Measurements from ENCODE around the gene ZNF468. TPM values are rescaled to one million over a fixed set of nuclear protein-coding genes. Genes with fewer than 3 reads are reported as not detected.
"Not testable (repeated sequence)": the region's sequence is repeated elsewhere in the genome, so short reads cannot be mapped to it uniquely, and the experiment has no call there.

Gene ZNF468
- total RNA-seq, 1 experiment from 2014 or later = 21.5 TPM

DNA sequence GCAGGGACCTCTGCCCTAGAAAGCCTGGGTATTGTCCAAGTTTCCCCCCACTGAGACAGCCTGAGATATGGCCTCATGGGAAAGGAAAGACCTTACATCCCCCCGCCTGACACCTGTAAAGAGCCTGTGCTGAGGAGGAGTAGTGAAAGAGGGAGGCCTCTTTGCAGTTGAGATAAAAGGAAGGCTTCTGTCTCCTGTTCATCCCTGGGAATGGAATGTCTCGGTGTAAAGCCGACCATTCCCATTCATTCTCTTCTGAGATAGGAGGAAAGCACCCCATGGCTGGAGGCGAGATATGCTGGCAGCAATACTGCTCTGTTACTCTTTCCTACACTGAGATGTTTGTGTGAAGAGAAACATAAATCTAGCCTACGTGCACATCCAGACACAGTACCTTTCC, 10.1 kb downstream of the ZNF468 start:
- CTCF ChIA-PET = not testable (repeated sequence)

GRCh38 chr19:52840825-52841465, 16.5 kb downstream of the ZNF468 start:
- H3K4me2 ChIP-seq (ENCODE audit: low read length); CTCF ChIA-PET; H2AFZ ChIP-seq (ENCODE audit: low read length); H3K79me2 ChIP-seq (ENCODE audit: low read length); POLR2A ChIA-PET (ENCODE audit: unreplicated experiment); H3F3A ChIP-seq (ENCODE audit: low read length, unreplicated experiment); H3K27ac ChIP-seq (ENCODE audit: low read length); H4K20me1 ChIP-seq (ENCODE audit: low read length); BruUV-seq (replicated peaks); intact Hi-C loops (cut with micrococcal nuclease); DNase-seq; H3K4me1 ChIP-seq (ENCODE audit: insufficient read depth, low read length); H3K4me3 ChIP-seq (ENCODE audit: low read length); ATAC-seq; H3K9me2 ChIP-seq (replicated peaks; ENCODE audit: low read length); H3K27me3 ChIP-seq (ENCODE audit: low read length); H3K9ac ChIP-seq (ENCODE audit: low read length): not testable (repeated sequence)
- H3K9me3 ChIP-seq (ENCODE audit: low read length) = peaks cover 78% of the 10 kb centered on the region
- H3K36me3 ChIP-seq (ENCODE audit: low read depth, low read length) = peaks cover 91% of the 10 kb centered on the region

More for the DNA sequence above, 10.1 kb downstream of the ZNF468 start:
- ATAC-seq; H3K27me3 ChIP-seq (ENCODE audit: low read length); H3K9me2 ChIP-seq (replicated peaks; ENCODE audit: low read length); DNase-seq; H3K4me2 ChIP-seq (ENCODE audit: low read length); intact Hi-C loops (cut with micrococcal nuclease); H2AFZ ChIP-seq (ENCODE audit: low read length); H4K20me1 ChIP-seq (ENCODE audit: low read length); H3K9ac ChIP-seq (ENCODE audit: low read length); H3K27ac ChIP-seq (ENCODE audit: low read length); H3F3A ChIP-seq (ENCODE audit: low read length, unreplicated experiment); H3K4me1 ChIP-seq (ENCODE audit: insufficient read depth, low read length); POLR2A ChIA-PET (ENCODE audit: unreplicated experiment); H3K4me3 ChIP-seq (ENCODE audit: low read length); H3K79me2 ChIP-seq (ENCODE audit: low read length); BruUV-seq (replicated peaks): not testable (repeated sequence)
- peaks cover 34% of the 10 kb centered on the region for H3K9me3 ChIP-seq (ENCODE audit: low read length)
- peaks cover 92% of the 10 kb centered on the region for H3K36me3 ChIP-seq (ENCODE audit: low read depth, low read length)

DNA sequence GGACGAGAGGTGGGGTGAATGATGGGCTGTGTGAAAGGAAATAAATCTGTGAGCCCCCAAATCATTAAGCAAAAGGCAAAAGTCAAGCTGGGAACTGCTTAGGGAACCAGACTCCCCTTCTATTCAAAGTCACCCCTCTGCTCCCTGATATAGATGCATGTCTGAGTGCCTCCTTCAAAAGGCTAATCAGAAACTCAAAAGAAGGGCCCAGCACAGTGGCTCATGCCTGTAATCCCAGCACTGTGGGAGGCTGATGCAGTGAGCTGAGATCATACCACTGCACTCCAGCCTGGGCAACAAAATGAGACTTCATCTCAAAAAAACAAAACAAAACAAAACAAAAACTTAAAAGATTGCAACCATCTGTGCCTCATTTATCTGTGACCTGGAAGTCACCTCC, 23.1 kb downstream of the ZNF468 start:
- H3K4me2 ChIP-seq (ENCODE audit: low read length); H2AFZ ChIP-seq (ENCODE audit: low read length); BruUV-seq (replicated peaks); H3K79me2 ChIP-seq (ENCODE audit: low read length); H3K4me1 ChIP-seq (ENCODE audit: insufficient read depth, low read length); intact Hi-C loops (cut with micrococcal nuclease); POLR2A ChIA-PET (ENCODE audit: unreplicated experiment); H3K4me3 ChIP-seq (ENCODE audit: low read length); H3K27ac ChIP-seq (ENCODE audit: low read length); DNase-seq; H3K9me2 ChIP-seq (replicated peaks; ENCODE audit: low read length); H3K9ac ChIP-seq (ENCODE audit: low read length); ATAC-seq; CTCF ChIA-PET; H3K27me3 ChIP-seq (ENCODE audit: low read length); H4K20me1 ChIP-seq (ENCODE audit: low read length); H3F3A ChIP-seq (ENCODE audit: low read length, unreplicated experiment): not testable (repeated sequence)
- peaks cover 31% of the 10 kb centered on the region for H3K9me3 ChIP-seq (ENCODE audit: low read length)
- peaks cover 29% of the 10 kb centered on the region for H3K36me3 ChIP-seq (ENCODE audit: low read depth, low read length)

- H2AFZ ChIP-seq (ENCODE audit: low read length); intact Hi-C loops (cut with micrococcal nuclease); POLR2A ChIA-PET (ENCODE audit: unreplicated experiment); H3K79me2 ChIP-seq (ENCODE audit: low read length); H3K9me2 ChIP-seq (replicated peaks; ENCODE audit: low read length); H3K4me2 ChIP-seq (ENCODE audit: low read length); H4K20me1 ChIP-seq (ENCODE audit: low read length); H3K4me1 ChIP-seq (ENCODE audit: insufficient read depth, low read length); ATAC-seq; H3K27me3 ChIP-seq (ENCODE audit: low read length); H3F3A ChIP-seq (ENCODE audit: low read length, unreplicated experiment); H3K4me3 ChIP-seq (ENCODE audit: low read length); DNase-seq; H3K9ac ChIP-seq (ENCODE audit: low read length); BruUV-seq (replicated peaks); H3K27ac ChIP-seq (ENCODE audit: low read length); CTCF ChIA-PET: not testable (repeated sequence)
- Histone ChIP-seq H3K36me3 (ENCODE audit: low read depth, low read length) (peaks cover 22% of the 10 kb centered on the region; the same call in 1 of the 2 replicates), H3K9me3 (ENCODE audit: low read length) (peaks cover 27% of the 10 kb centered on the region)
Measured at GRCh38 chr19:52833541-52833940, 23.9 kb downstream of the ZNF468 start.

DNA sequence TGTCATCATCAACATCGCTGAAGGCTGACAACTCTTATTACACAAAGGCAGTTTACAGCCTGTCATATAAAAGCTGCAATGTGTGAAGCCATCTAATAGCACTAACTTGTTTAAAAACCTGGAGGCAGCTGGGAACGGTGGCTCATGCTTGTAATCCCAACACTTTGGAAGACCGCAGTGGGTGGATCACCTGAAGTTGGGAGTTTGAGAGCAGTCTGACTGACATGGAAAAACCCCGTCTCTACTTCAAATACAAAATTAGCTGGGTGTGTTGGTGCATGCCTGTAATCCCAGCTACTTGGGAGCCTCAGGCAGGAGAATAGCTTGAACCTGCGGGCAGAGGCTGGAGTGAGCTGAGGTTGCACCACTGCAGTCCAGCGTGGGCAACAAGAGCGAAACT, 27.6 kb downstream of the ZNF468 start:
- H3K79me2 ChIP-seq (ENCODE audit: low read length); H2AFZ ChIP-seq (ENCODE audit: low read length); H3F3A ChIP-seq (ENCODE audit: low read length, unreplicated experiment); H3K4me1 ChIP-seq (ENCODE audit: insufficient read depth, low read length); ATAC-seq; H3K4me3 ChIP-seq (ENCODE audit: low read length); BruUV-seq (replicated peaks); H3K27me3 ChIP-seq (ENCODE audit: low read length); intact Hi-C loops (cut with micrococcal nuclease); H3K9ac ChIP-seq (ENCODE audit: low read length); H3K4me2 ChIP-seq (ENCODE audit: low read length); H3K9me2 ChIP-seq (replicated peaks; ENCODE audit: low read length); CTCF ChIA-PET; H3K9me3 ChIP-seq (ENCODE audit: low read length); H4K20me1 ChIP-seq (ENCODE audit: low read length); H3K27ac ChIP-seq (ENCODE audit: low read length); POLR2A ChIA-PET (ENCODE audit: unreplicated experiment); H3K36me3 ChIP-seq (ENCODE audit: low read depth, low read length); DNase-seq: not testable (repeated sequence)
